HepG2 (cell line): ENCODE results near the gene GCLC. TPM values are rescaled to one million over a fixed set of nuclear protein-coding genes. Genes with fewer than 3 reads are reported as not detected.

Experiments
- ATAC-seq: fragments of 200-7000 bp; cut with Tn5 transposase; 3 replicates; pipeline ENCODE4 v1.9.1; 2020; ENCODE audit warnings: mild to moderate bottlenecking, moderate library complexity
- BruUV-seq: library from RNA; stranded (reverse); fragments of 400-500 nt; replicated peaks from 2 replicates; lab custom pipeline; 2021; lab: Mats Ljungman, UMichigan
- CTCF ChIA-PET: fragments of 300-600 bp; formaldehyde crosslinking; extraction: SDS; loops from one replicate; lab custom pipeline; 2021; ENCODE audit warnings: low total read pairs, inconsistent platforms, low intra/inter-chr PET ratio; lab: Yijun Ruan, JAX
- POLR2A ChIA-PET: fragments of 350-600 bp; sonication (Branson Sonifier 250); formaldehyde crosslinking; loops from one replicate; lab custom pipeline; 2020; ENCODE audit warnings: antibody characterized with exemption, inconsistent platforms; lab: Yijun Ruan, JAX
- DNase-seq: peaks from one replicate; pipeline ENCODE4 v3.0.0-alpha.2; 2015; ENCODE audit warnings: low spot score
- FAIRE-seq: peaks from 3 replicates; lab custom pipeline; 2011; peaks lifted over from hg19 to GRCh38; lab: Jason Lieb, UNC
- H2AFZ ChIP-seq: one replicate; pipeline ENCODE4 v1.6.1; 2011; ENCODE audit warnings: low read length, inconsistent platforms
- H3K27ac ChIP-seq: fragments of 300-600 bp; 3 replicates; pipeline ENCODE4 v1.8.0; 2011; ENCODE audit warnings: mixed run types, mild to moderate bottlenecking, mixed read lengths, low read length, inconsistent platforms; ENCODE audit not compliant: insufficient read depth; ENCODE audit errors: extremely low read length
- H3K27me3 ChIP-seq, 2 experiments: fragments of 200-600 bp in 1 of 2; 2 replicates in 1 of 2; 3 replicates in 1 of 2; pipeline versions ENCODE4 v1.6.0 to v1.8.0; 2011; ENCODE audit warnings: low read length in 2 of 2, mild to moderate bottlenecking in 2 of 2, moderate library complexity in 2 of 2, inconsistent platforms in 1 of 2; ENCODE audit not compliant: insufficient read depth in 2 of 2, control insufficient read depth in 1 of 2
- H3K36me3 ChIP-seq, 2 experiments: fragments of 200-600 bp in 1 of 2; replicated peaks in 1 of 2; 2 replicates in 1 of 2; 3 replicates in 1 of 2; pipeline versions ENCODE4 v1.5.1 to v1.8.0; 2011; ENCODE audit warnings: low read length in 2 of 2, inconsistent platforms in 1 of 2; ENCODE audit not compliant: insufficient read depth in 2 of 2, control insufficient read depth in 1 of 2
- H3K4me1 ChIP-seq: 2 replicates; pipeline ENCODE4 v1.5.1; 2012; ENCODE audit warnings: low read length, inconsistent platforms; ENCODE audit not compliant: insufficient read depth
- H3K4me2 ChIP-seq: 2 replicates; pipeline ENCODE4 v1.6.0; 2011; ENCODE audit warnings: low read depth, low read length, inconsistent platforms
- H3K4me3 ChIP-seq, 3 experiments: fragments of 200-600 bp in 1 of 3; sonication (generic), shearing (Covaris generic) in 1 of 3; replicated peaks in 1 of 3; 2 replicates each; pipeline ENCODE4 v1.5.1; 2011 to 2016; ENCODE audit warnings: low read length in 3 of 3, inconsistent platforms in 2 of 3, low read depth in 2 of 3, mild to moderate bottlenecking in 2 of 3, control low read depth in 1 of 3, mixed read lengths in 1 of 3; ENCODE audit not compliant: insufficient read depth in 1 of 3
- H3K79me2 ChIP-seq: one replicate; pipeline ENCODE4 v1.6.1; 2011; ENCODE audit warnings: low read length, inconsistent platforms; ENCODE audit not compliant: insufficient read depth
- H3K9ac ChIP-seq: 2 replicates; pipeline ENCODE4 v1.6.0; 2011; ENCODE audit warnings: mild to moderate bottlenecking, low read depth, low read length, inconsistent platforms; ENCODE audit not compliant: insufficient read depth
- H3K9me3 ChIP-seq: 2 replicates; pipeline ENCODE4 v1.5.1; 2012; ENCODE audit warnings: mild to moderate bottlenecking, low read length
- H4K20me1 ChIP-seq: 2 replicates; pipeline ENCODE4 v1.6.0; 2011; ENCODE audit warnings: inconsistent platforms, mild to moderate bottlenecking, low read length, moderate library complexity; ENCODE audit not compliant: insufficient read depth
- BHLHE40 ChIP-seq: IDR thresholded peaks from 2 replicates; pipeline ENCODE4 v1.6.1; 2011; ENCODE audit warnings: low read length, improper control_type of control experiment
- CCAR2 ChIP-seq: fragments of 200-400 bp; formaldehyde crosslinking; optimal IDR thresholded peaks from 2 replicates; pipeline ENCODE3; 2018; ENCODE audit warnings: low read depth, mild to moderate bottlenecking, low read length, moderate library complexity
- CENPX ChIP-seq: sonication (generic); formaldehyde crosslinking; IDR thresholded peaks from 2 replicates; pipeline ENCODE4 v1.9.0; 2021; ENCODE audit warnings: mild to moderate bottlenecking, missing genetic modification reagents, moderate library complexity
- ELF1 ChIP-seq: sonication (generic); formaldehyde crosslinking; IDR thresholded peaks from 2 replicates; pipeline ENCODE4 v1.4.0; 2020; ENCODE audit warnings: missing genetic modification reagents
- KLF12 ChIP-seq: sonication (generic); formaldehyde crosslinking; IDR thresholded peaks from 2 replicates; pipeline ENCODE4 v1.4.0; 2020; ENCODE audit warnings: missing genetic modification reagents, borderline replicate concordance
- NR2F2 ChIP-seq: IDR thresholded peaks from 2 replicates; pipeline ENCODE4 v1.6.1; 2012; ENCODE audit warnings: low read depth, inconsistent platforms, borderline replicate concordance
- SRF ChIP-seq: IDR thresholded peaks from 2 replicates; pipeline ENCODE4 v1.6.1; 2011; ENCODE audit warnings: mild to moderate bottlenecking, low read depth, low read length, moderate library complexity
- ZMAT5 ChIP-seq: sonication (generic); formaldehyde crosslinking; IDR thresholded peaks from 2 replicates; pipeline ENCODE4 v1.5.0; 2020; ENCODE audit warnings: mild to moderate bottlenecking, low read depth, missing genetic modification reagents, borderline replicate concordance
- ZMYM3 ChIP-seq: sonication (generic); formaldehyde crosslinking; IDR thresholded peaks from 2 replicates; pipeline ENCODE4 v1.5.1; 2020; ENCODE audit warnings: mild to moderate bottlenecking, missing genetic modification reagents
- ZNF138 ChIP-seq: sonication (generic); formaldehyde crosslinking; IDR thresholded peaks from 2 replicates; pipeline ENCODE4 v1.5.0; 2020; ENCODE audit warnings: mild to moderate bottlenecking, low read depth, missing genetic modification reagents
- ZNF275 ChIP-seq: sonication (generic); formaldehyde crosslinking; IDR thresholded peaks from 2 replicates; pipeline ENCODE4 v1.8.0; 2022; ENCODE audit warnings: missing genetic modification reagents, mild to moderate bottlenecking, inconsistent platforms, borderline replicate concordance
- ZNF501 ChIP-seq: sonication (generic); formaldehyde crosslinking; IDR thresholded peaks from 2 replicates; pipeline ENCODE4 v1.5.1; 2020; ENCODE audit warnings: mild to moderate bottlenecking, moderate library complexity, missing genetic modification reagents
- ZNF512B ChIP-seq: sonication (generic); formaldehyde crosslinking; IDR thresholded peaks from 2 replicates; pipeline ENCODE4 v1.5.1; 2020; ENCODE audit warnings: missing genetic modification reagents, mild to moderate bottlenecking, borderline replicate concordance
- ZNF7 ChIP-seq: IDR thresholded peaks from 2 replicates; pipeline ENCODE4 v1.6.1; 2016; ENCODE audit warnings: missing biosample characterization, missing genetic modification reagents
- ZNF788 ChIP-seq: sonication (generic); formaldehyde crosslinking; IDR thresholded peaks from 2 replicates; pipeline ENCODE4 v1.5.0; 2020; ENCODE audit warnings: mild to moderate bottlenecking, missing genetic modification reagents, borderline replicate concordance
- WGBS: methylation state at CpG from one replicate; pipeline ENCODE4 v1.1.6; 2017; ENCODE audit warnings: low lambda C conversion rate; 5-methylcytosine and 5-hydroxymethylcytosine counted together
- in situ Hi-C: cut with HindIII; loops from 2 replicates; pipeline ENCODE4 v1.10.0; 2017; ENCODE audit warnings: low pct_unique_long_range_greater_than_20kb; ENCODE audit not compliant: extremely low pct_ligation_motif_present
- intact Hi-C: fragments of 100-400 bp; cut with micrococcal nuclease; formaldehyde crosslinking; loops from one replicate; pipeline ENCODE4 v1.10.0; 2022; ENCODE audit not compliant: unreplicated experiment
- polyA plus RNA-seq, 8 experiments: library from polyadenylated mRNA; depleted of rRNA in 3 of 8; stranded (reverse) in 7 of 8; unstranded in 1 of 8; fragments of >200 nt; fragmentation: Illumina TruSeq in 4 of 8; extraction: Trizol in 4 of 8; gene quantifications; 2 replicates each; pipeline versions ENCODE4 v1.2.1 to v1.2.3, GENCODE V29; 2011 to 2016; ENCODE audit warnings: low read depth in 4 of 8, missing spikeins in 1 of 8, mixed read lengths in 1 of 8; ENCODE audit not compliant: insufficient read depth in 1 of 8
- total RNA-seq, 5 experiments: library from RNA; depleted of rRNA; stranded (reverse); fragments of >200 nt; fragmentation: Illumina TruSeq; extraction: Trizol; gene quantifications; 2 replicates each; pipeline ENCODE4 v1.2.3, GENCODE V29; 2016; ENCODE audit warnings: low read depth in 1 of 5

GCLC gene
- total and polyA plus RNA-seq, 2 of the 13 experiments (the other 11 are each of a cell fraction or from before 2014, with no cell fraction given), result 35.3 to 84.6 TPM

- CTCF ChIA-PET, result no interaction called here
- FAIRE-seq, result no peak
These were observed 93.7 kb downstream of the GCLC start for GRCh38 chr6:53451165-53451564.

GRCh38 chr6:53447865-53448264 lies 97.0 kb downstream of the GCLC start:
- CTCF ChIA-PET, result no interaction called here
- H3K27ac ChIP-seq, result no peak overlapping the region
- 3% methylated on average over 2 of the region's 2 CpGs for WGBS
- ATAC-seq (no peak), FAIRE-seq (no peak), DNase-seq (no peak)
- in situ Hi-C loops, result no loop called here
- POLR2A ChIA-PET, result no interaction called here
- no peak overlapping the region for H2AFZ ChIP-seq
- no peaks in the 10 kb centered on the region for H4K20me1 ChIP-seq
- no peak overlapping the region for H3K9ac ChIP-seq
- intact Hi-C loops, result no loop called here
- H3K4me1 ChIP-seq, result no peaks in the 10 kb centered on the region
- BruUV-seq, result no TSS peak
- H3K4me2 ChIP-seq, result no peak overlapping the region
- H3K36me3 ChIP-seq, result no peaks in the 10 kb centered on the region
- H3K4me3 ChIP-seq, result no peak overlapping the region
- no peaks in the 10 kb centered on the region for H3K79me2 ChIP-seq
- H3K27me3 ChIP-seq, result no peaks in the 10 kb centered on the region; a peak in 1 of 5 replicates
- H3K9me3 ChIP-seq, result peaks cover 5% of the 10 kb centered on the region
- TF ChIP-seq ZNF512B (CRISPR knock-in tag) (no peak), ZMYM3 (no peak), BHLHE40 (no peak), ZNF138 (no peak), ELF1 (CRISPR knock-in tag) (no peak), ZMAT5 (no peak), ZNF788 (CRISPR knock-in tag) (no peak), KLF12 (CRISPR knock-in tag) (no peak), CENPX (CRISPR knock-in tag) (no peak)

More at GRCh38 chr6:53451165-53451564, 93.7 kb downstream of the GCLC start:
- H2AFZ ChIP-seq, result no peak overlapping the region
- no peak overlapping the region for H3K4me2 ChIP-seq
- H3K9me3 ChIP-seq, result peaks cover 5% of the 10 kb centered on the region
- no peaks in the 10 kb centered on the region for H4K20me1 ChIP-seq
- POLR2A ChIA-PET, result no interaction called here
- no peaks in the 10 kb centered on the region for H3K79me2 ChIP-seq
- no peaks in the 10 kb centered on the region for H3K36me3 ChIP-seq
- no peaks in the 10 kb centered on the region; a peak in 1 of 5 replicates for H3K27me3 ChIP-seq
- H3K4me3 ChIP-seq, result no peak overlapping the region
- DNase-seq, result peak; percentile 15
- WGBS, result 38% methylated on average over 3 of the region's 3 CpGs
- no TSS peak for BruUV-seq
- H3K27ac ChIP-seq, result no peak overlapping the region
- in situ Hi-C loops, result no loop called here
- ATAC-seq, result no peak
- TF ChIP-seq ZNF7 (CRISPR knock-in tag) (peak; percentile 97), NR2F2 (no peak), ZMAT5 (no peak), CCAR2 (no peak), ZNF501 (no peak), ZNF275 (CRISPR knock-in tag) (no peak), SRF (no peak)
- intact Hi-C loops, result no loop called here
- no peak overlapping the region for H3K9ac ChIP-seq
- H3K4me1 ChIP-seq, result no peaks in the 10 kb centered on the region
